HG03378 (cell line): ENCODE data around the gene CTIF.

Experiments
- ATAC-seq: cut with Tn5 transposase; IDR thresholded peaks from one replicate; pipeline ENCODE4 v1.9.1; 2021; ENCODE audit warnings: mild to moderate bottlenecking, moderate library complexity; ENCODE audit not compliant: unreplicated experiment

The CTIF gene

DNA sequence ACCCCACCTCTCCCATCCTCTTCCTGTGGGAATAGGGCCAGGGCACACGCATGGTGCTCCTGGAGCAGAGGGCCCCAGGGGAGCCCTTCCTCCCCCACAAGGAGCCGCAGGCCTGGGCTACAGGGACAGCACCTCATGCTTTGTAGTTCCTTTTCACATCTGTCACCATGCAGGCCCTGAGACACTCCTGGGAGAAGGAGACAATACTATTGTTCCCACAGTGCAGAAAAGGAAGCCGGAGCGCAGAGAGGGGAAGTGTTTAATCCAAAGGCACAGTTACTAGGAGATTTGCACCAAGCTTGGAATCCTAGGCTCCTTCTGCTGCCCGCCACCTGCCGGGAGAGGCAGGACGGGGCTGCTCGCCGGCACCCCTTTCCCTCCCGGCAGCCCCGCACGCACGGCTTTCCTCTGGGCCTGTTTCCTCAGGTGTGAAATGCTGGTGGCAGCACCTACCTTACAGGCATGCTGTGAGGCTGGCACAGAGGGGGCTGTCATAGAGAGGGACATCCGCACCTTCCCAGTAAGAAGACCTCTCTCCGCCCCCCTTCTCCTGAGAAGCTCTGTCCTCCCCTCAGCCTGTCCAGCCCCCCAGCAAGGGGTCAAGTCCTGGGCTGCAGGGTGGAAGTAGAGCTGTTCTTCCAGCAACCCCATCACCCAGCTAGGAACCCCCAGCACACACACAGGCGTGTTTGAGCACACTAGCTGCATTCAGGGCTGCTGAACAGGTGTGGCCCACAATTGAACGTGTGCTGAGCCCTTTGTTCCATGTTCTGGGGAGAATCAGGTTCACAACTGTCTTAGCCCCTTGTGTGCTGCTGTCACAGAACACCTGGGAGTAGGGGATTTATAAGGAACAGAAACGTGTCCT lies 349.3 kb downstream of the CTIF start:
- ATAC-seq: no peak

DNA sequence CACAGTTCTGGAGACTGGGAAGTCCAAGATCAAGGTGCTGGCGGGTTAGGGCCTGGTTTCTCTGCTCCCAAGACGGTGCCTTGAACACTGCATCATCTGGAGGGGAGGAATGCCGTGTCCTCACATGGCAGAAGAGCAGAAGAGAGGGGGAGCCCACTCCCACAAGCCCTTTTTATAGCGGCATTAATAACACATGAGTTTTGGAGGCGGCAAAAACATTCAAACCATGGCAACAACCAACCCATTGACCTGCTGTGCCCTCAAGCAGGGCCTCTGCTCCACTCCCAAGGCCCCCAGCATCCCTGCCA lies 349.9 kb downstream of the CTIF start:
- ATAC-seq: no peak

DNA sequence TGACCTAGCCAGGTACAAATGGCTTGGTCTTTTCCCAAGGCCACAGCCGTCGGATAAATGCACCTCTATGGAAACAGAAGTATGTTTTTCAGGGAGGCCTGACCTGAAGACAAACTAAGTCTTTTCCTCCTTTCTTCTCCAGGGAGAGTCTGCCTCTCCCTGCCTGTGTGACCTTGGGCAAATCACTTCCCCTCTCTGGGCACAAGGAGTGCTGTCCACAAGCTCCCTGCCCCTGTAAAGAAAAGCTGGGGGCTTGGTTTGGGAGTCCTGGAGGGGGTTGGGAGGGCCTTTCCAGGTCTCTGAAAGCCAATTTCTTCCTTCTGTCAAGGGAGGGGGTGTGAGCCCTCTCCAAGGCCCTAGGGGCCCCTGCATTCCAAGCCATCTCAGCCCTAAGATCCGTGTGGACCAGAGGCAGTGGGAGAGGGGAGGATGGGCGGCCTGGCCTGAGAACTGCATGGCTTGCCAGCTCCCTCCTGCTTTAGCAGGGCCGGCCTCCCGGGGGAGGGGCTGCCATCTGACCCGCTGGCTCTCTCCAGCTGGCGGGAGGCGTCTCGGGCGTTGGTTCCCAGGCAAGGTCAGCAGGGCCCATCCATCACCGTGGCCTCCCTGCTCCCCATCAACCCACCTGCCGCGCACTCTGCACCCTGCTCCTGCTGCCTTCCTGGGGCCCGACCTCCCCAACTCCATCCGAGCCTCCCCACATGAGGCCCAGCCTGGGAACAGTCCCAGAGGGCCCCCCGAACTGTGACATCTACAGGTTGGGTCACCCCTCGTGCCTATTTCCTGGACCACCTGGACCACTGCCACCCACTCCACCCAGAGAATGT lies 350.5 kb downstream of the CTIF start:
- ATAC-seq: no peak

DNA sequence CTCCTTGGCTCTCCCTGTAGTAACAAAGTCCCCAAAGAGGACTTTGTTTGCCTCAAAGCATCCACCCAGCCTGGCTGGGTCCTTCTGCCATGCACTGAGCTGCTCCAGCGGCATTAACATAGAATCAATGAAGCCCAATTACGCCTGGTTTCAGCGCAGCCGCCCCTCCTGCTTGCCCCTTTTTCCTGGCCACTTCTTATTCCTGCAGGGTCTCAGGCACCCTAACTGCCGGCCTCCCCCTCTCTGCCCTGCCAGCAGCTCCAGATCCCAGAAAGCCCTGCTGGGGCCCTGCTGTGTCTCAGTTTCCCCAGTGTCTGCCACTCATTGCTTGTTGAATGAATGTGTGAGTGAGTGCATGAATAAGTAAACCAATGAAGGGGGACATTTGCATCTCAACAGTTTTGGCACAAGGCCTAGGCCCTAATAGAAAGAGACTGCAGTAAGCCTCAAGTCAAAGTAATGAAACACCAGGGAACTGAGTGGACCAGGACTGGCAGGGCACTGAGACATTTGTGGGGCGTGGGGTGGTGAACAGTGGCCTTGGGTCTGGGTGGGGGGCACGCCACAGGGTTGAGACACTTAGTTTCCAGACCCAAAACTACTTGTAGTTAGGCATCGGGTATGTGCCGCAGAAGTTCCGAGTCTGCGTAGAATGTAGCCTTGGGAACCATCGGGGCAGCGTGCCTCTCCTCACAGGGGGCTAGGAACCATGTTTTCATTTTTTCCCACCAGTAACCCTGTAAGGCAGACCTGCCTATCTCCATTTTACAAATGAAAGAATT lies 351.3 kb downstream of the CTIF start:
- no peak for ATAC-seq

DNA sequence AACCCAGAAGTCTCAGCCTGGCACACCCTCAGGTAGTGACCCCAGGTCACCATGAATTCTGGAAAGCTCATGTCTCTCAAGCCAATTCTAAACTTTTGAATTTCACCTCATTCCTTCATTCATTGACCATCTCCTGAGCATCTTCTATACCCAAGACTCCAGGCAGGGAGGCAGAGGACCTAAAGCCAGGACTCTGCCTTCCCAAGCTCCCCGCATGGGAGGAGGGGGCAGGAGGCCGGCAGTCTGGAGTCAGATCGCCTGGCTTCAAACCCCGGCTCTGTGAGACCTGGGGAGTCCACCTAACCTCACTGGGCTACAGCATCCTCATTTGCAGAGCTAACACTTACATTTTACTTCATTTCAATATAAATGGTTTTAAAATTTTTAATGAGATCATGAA lies 352.9 kb downstream of the CTIF start:
- ATAC-seq: no peak

DNA sequence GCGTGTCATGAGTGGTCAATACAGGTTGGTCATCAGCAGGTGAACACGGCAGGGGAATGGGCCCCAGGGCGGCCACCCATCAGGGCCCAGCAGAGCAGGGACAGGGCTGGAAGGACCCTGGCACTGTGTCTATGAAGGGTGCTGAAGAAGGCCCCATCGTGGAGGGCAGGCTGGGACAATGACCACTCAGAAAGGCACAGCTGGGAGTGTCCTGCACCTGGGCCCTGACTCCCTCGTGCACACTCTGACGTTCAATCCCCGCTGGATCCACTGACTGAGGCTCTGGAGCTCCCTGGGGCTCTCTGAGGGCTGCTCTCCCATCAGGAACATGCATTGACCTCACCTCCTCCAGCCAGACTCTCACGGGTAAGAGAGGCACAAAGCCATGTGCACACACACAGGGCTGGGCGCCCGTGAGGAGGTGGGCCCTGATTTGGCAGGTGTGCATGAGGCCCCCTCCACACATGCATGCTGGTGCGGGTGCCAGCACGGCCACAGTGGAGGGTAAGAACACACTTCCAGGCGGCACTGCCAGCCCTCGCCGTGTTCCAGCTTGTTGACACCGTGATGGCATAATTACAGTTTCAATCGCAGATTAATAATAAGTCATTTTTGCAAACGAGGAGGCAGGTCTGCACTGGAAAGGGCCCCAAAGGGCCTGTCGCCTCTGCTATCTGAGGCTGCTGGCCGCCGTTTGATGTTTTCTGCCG lies 353.5 kb downstream of the CTIF start:
- ATAC-seq: no peak

DNA sequence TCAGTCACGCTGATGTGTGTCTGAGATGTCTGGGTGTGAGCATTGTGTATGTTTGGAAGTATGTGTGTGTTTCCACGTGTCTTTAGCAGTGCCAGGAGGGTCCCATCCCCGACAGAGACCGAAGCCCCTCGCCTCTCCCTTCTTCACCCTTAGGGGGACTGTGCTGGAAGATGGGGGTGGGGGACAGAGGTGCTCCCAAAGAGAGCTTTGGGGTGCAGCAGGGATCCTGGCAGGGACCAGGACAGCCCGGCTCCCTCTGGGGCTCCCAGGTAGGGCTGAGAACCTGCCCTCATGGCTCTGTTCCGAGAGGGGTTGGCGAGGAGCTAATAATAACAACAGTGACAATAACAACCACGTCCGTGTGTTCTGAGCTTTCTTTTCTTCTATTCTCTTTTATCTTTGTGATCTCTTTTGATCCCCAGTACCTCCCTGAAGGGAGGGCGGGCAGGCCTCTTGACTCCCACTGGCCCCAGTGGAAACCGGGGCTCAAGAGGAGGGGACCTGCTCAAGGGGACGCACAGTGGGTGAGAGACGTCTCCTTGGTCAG lies 354.3 kb downstream of the CTIF start:
- no peak for ATAC-seq

DNA sequence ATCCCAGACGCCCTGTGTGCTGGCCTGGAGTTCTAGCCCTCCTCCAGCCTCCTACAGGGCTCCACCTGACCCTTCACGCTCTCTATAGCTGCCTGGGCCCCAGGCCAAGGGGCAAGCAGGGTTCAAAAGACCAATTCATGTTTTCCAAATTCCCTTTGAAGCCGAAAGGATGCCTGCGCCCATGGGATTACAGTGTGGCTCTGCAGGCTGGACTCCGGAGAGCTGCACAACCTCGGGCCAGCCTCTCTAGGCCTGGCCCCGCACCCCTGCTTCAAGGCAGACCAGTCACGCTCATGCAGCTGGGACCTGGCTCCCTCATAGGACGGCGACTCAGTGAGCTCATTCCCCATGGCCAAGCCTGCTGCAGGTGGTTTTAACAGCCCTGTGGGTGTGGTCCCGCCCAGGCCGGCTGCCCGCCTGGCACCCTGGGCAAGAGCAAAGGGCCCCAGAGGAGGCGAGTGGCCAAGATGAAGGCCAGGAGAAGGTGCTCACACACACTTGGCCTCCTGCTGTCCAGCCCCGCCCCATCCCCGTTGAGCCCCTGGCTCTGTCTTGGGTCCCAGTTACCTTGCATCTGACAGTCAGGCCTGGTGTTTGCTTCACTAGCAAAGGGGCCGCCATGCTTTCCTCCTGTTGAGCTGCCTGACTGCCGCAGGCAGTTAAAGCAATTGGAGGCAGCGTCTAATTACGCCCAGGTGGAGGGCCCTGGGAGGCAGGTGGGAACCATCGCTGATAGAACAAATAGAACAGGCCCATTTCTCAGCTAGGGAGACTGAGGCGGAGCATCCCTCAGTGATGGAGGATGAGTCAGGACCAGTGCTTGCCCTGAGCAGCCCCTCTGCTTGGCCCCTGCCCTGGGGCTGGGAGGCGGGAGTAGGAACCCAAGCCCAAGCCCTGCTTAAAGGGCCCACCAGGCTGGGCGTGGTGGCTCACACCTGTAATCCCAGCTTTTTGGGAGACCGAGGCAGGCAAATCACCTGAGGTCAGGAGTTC lies 355.1 kb downstream of the CTIF start:
- ATAC-seq: no peak

DNA sequence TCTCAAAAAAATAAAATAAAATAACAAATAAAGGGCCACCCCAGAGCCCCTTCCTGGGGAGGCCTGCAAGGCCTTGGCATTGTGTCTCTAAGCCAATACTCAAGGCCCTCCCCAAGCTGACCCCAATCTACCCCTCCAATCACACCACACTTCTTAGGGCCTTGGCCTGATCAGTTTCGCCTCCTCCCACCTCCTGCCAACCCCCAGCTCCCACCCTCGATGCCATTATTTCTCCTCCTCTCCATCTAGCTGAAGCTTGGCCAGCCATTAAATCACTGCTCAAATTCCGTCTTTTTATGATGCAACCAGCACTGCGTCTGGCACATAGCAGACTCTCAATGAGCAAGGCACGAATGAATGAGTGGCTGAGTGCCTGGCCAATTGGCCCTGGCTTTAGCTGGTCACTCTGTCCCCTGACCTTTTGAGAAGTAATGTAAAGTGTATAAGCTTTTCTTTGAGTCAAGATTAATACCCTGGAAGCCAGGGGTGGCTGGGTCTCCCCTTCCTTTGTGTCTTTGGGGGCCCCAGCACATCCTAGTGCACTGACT lies 356.0 kb downstream of the CTIF start:
- ATAC-seq: no peak

DNA sequence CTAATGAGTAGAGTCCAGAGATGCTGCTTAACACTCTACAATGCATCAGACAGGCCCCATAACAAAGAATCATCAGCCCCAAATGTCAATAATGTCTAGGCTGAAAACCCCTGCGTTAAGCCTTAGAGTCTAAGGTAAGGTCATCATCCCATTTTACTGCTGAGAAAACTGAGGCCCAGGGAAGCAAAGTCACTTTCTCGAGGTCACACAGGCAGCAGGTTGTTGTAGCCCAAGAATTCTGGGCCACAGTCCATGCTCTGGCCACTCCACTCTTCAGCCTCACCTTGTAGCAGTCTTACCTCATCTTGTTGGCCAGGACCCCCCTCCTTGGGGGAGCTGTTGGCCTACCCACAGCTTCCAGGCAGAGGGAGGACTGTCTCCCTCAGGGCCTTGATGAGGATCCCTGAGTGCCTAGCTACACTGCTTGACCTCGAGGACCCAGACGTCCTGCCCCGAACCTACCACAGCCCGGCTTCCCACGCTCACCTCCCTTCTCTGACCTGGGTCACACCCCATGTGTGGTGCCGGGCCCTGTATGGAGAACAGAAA lies 357.6 kb downstream of the CTIF start:
- ATAC-seq: no peak

DNA sequence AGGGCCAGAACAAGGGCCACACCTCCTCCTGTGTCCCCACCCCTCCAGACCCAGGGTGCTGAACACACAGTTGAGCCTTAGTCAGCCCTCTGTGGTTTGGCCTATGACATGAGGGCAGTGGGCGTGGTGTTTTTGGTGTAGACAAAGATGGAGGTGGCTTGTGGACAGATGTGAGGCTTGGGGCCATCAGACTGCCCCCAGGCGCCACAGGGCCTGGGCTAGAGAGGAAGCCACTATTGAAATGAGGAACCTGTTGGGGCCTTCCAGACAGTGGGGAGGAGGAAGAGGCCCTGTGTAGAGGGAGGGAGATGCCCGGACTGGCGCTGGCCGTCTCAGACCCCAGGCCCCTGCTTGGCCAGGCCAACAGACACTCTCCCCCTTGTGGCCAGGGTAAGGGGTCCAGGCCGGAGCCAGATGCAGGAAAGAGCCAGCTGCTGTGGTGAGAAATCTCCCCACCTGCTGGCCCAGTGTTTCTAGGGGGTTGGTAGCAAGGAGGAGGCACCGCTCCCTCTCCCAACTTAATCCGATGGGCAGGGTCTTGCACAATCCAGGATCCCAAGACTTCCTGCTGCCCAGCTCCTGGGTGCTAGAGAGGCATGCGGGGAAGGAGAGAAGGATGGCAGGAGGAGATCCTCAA lies 358.2 kb downstream of the CTIF start:
- peak; percentile 79 for ATAC-seq

DNA sequence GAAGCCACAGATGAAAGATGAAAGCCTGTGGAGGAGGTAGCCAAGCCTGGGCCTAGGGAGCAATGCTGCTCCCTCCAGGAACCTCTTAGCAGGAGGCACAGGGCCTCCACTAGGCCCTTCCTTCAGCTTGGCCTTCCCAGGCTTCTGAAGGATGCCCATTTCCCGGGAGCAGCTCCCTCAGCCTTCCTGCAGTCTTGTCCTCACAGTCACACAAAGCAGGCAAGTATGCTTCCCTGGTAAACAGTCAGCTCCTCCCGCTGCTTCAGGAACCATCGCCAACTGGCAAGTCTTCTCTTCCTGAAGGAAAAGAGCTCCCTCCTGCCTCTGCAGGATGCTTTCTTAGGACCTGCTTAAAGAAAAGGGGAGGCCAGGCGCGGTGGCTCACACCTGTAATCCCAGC lies 358.7 kb downstream of the CTIF start:
- no peak for ATAC-seq

DNA sequence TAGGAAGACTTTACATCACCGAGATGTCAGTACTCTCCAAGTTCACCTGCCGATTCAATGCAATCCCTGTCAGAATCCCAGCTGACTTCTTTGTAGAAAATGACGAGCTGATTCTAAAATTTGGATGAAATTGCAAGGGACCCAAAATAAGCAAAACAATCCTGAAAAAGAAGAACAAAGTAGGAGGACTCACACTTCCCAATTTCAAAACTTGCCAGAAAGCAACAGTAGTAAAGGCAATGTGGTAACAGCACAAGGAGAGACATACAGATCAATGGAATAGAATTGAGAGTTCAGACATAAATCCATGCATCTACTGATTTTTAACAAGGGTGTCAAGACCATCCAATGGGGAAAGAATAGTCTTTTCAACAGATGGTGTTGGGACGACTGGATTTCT lies 359.7 kb downstream of the CTIF start:
- no peak for ATAC-seq

DNA sequence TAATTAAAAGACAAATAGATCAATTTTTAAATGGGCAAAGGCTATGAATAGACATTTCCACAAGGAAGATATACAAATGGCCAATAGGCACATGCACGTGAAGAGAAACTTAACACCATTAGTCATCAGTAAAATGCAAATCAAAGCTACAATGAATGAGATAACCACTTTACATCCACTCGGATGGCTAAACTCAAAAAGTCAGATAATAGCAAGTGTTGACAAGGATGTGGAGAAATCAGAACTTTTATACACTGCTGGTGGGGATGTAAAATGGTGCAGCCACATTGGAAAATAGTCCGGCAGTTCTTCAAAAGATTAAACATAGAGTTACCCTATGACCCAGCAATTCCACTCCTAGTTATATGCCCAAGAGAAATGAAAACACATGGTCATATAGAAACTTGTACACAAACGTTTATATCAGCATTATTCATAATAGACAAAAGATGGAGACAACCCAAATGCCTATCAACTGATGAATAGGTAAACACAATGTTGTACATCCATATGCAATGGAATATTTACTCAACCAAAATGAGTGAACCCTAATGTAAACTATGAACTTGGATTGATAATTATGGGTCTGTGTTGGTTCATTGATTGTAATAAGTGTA lies 360.8 kb downstream of the CTIF start:
- no peak for ATAC-seq

DNA sequence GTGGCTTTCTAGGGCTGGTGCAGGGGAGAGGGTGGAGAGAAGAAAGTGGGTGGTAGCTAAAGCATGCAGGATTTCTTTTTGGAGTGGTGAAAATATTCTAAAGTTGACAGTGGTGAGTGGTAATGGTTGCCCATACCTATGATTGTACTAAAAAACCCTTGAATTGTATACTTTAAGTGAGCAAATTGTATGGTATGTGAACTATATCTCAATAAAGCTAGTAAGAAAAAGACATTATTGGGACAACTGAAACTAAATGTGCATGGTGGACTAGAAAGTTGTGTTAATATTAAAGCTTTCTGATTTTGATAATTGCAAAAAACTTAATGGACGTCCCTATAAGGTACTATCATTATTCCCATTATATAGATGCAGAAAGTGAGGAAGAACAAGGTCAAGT lies 361.6 kb downstream of the CTIF start:
- ATAC-seq: no peak

DNA sequence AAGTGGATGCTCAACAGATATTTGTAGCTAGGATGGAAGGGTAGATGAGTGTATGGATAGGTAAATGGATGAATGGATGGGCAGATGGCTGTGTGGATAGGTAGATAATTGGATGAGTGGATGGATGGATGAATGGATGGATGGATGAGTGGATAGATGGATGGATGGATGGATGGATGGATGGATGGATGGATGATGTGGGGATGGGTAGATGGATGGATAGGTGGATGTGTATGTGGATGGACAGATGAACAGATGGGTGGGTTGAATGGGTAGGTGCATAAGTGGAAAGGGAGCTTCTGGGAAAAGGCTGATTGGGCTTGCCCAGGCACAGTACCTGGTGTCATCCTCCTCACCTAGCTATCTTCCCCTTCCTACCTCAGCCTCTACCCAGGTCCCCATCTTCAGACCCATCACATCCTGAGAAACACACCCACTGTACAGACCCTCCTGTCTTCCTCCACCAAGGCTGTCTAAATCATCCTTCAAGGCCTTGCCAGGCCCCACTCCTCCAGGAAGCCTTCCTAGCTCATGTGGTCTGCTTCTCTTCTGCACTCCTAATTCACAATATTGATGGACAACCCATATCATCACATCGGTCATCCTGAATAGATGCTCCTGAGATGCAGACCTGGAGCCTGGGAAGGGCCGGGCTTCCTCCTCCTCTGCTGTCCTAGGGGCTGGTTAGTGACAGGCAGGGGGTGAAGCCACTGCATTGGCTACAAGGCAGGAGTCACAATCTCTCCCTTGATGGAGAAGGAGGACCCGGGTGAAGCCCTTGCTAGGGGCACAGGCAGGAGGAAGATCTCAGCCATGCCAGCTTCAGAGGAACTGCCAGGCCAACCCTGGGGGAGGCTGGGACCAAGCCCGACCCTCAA lies 362.6 kb downstream of the CTIF start:
- ATAC-seq: no peak
